GM21825 (cell line): Measurements from ENCODE around the gene SLC10A2.

ENCODE experiments used
- ATAC-seq: cut with Tn5 transposase; IDR thresholded peaks from one replicate; pipeline ENCODE4 v1.9.1; 2021; ENCODE audit warnings: mild to moderate bottlenecking, moderate library complexity; ENCODE audit not compliant: unreplicated experiment

Gene SLC10A2

DNA sequence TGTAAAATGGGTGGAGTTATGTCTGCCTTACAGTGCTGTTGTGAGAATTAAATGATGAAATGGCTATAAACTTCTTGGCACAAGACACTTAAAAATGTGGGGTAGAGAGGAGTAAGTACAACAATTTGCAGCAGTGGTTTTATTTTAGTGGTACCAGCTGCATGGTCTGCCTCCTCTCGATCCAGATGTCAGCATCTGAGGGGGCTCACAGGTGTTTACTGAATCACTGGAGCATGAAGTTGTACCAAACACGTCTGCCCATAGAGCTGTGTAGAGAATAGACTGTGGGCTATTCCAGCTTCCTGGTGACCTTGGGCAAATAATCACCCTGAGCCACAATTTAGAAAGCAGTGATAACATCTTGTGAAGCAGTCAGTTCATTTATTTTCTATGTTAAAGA lies 11.1 kb downstream of the SLC10A2 start:
- ATAC-seq = no peak

DNA sequence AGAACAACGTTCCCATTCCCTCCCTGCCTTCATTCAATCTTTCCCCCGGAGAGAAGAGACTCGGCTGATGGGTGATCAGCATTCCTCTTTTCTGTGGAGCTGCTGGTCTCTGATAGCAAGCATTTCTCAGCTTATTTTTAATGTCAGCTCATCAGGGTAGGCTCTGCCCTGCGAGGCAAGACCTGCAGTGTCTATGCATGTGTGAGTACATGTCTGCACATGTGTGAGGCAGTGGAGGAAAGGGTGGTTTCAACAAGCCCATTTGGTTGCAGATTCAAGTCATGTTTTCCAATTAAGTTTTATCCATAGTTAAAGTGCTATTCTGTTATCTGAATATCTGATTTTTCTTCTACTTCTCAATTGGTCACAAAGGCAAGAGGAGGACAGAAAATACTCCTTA lies 19.5 kb downstream of the SLC10A2 start:
- no peak for ATAC-seq

DNA sequence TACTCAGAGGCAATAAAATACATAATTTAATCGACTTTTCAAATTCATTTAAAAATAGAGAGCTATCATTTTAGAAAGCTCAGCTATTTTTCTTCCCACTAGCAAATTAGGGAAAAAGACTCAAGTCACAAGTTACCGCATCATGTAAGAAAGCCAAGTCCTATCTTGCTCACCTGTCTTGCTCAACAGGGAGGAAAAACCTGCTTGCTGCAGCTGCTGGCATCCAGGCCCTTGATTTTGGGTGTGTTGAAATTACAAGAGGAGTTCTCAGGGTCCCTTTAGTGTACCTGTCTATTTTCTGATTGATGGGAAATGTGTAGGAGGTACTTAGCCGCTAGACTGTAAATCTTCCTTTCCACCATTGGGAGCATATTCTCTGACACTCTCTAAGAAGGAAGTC lies 22.2 kb downstream of the SLC10A2 start:
- no peak for ATAC-seq

DNA sequence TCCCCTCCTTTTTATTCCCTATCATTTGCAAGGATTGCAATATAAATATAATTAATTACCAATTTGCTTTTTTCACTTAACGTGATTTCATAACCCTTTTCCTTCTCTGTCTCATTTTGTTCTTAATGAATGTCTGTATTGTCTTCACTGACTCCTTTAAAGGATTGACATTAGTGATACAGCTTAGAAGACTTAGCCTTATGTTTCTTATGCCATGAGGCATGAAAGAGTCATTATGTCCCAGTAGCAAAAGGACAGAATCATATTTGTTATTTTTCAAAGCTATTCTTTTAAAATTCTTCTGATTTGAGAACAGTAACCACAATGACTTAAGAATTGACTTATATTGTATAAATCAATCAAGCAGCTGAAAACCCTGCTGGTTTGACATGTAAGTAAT lies 26.2 kb downstream of the SLC10A2 start:
- ATAC-seq = no peak

GRCh38 chr13:103039183-103039582 lies 27.0 kb downstream of the SLC10A2 start:
- no peak for ATAC-seq

- ATAC-seq = no peak
Measured at GRCh38 chr13:103036268-103036667, 29.9 kb downstream of the SLC10A2 start.

GRCh38 chr13:103033999-103034398 lies 32.2 kb downstream of the SLC10A2 start:
- peak; percentile 31 for ATAC-seq

DNA sequence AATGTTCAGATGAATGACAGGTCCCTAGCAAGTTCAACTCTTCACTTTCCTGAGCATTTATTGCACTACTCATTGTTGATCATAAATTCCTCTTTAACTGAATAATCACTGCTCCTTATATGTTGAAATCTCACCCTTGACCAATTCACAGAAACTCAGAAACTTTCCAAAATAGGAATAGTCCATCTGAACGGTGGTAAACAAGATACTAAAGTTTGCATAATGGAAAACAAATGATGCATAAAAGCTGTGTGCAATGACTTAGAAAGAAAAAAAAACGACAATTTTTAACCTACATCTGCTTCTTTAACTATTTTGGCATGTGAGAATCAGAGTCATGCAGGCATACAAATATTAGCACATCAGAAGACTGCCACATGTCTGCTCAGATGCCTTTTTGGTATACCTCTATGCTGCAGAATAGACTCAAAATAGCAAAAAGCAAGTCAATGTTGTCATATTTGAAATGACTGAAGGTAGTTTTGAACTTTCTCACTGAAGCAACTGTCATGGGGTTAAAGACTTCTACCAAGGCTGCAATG lies 34.8 kb downstream of the SLC10A2 start:
- ATAC-seq = peak; percentile 87

DNA sequence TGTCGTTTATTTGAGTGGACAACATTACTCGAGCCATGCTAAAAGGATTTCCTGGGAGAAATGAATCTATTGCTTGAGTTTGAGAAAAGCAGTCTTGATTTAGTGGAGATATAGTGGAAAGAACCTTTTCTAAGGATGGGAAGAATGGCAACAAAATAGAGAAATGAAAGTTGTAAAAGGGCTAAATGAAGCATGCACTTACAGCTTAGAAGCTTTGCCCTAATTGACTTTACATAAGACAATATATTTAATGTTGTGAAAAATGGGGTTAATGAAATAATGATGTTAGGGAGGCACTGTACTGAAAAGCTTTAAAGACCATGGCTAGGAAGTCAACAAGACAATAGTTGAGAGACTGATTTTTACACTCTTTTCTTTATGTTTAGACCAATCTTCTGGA lies 35.4 kb downstream of the SLC10A2 start:
- ATAC-seq = no peak

DNA sequence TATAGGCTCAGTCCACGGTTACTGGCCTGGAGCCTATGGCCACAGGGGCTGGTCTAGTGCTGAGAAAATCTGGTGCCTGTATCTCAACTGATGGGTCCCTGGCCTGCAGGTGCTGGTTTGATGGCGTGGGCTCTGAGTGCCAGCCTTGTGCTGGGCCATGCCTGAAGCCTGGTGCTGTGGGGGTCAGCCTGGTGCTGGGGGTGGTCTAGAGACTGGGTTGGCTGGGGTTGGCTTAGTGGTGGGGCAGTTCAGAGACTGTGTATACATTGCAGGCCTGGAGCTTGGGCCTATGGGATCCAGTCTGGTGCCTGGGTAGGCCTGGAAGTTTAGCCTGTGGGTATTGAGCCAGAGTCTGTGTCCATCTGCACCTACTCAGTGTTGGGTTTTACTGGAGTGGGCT lies 36.4 kb downstream of the SLC10A2 start:
- ATAC-seq = no peak

DNA sequence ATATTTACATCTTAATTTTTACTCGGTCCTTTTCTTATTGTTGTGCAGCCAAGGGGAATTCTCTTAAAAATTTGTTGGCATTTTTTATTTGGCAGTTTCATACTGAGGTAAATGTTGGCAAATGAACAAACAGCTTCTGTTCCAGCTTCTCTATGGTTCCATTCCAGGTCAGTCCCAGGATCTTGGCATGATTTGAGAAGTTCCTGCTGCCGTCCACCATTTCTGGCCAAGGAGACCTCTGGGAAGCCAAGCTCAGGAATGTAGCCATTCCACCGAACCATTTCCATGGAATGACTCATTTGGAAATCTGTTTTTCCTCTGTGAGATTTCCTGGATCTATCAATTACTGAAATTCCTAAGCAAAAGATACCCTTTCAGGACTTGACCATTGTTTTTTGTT lies 43.9 kb downstream of the SLC10A2 start:
- no peak for ATAC-seq

DNA sequence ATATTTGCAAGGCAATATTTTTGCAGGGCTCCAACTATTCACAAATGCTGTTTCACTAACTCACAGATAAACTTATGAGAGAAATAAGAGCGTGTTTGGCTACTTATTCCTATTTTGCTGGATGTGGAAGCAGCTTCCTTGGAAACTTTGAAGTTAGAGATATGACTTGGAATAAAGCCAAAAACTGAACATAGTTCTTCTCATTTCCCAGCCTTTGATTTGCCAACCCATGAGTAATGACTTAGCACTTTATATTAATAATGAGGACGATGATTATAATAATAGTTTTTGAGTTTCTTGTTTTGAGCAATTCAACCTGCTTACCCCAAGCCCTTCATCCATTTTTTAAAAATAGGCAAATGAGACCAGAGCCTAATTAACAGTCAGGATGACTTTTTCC lies 47.7 kb downstream of the SLC10A2 start:
- ATAC-seq = no peak

DNA sequence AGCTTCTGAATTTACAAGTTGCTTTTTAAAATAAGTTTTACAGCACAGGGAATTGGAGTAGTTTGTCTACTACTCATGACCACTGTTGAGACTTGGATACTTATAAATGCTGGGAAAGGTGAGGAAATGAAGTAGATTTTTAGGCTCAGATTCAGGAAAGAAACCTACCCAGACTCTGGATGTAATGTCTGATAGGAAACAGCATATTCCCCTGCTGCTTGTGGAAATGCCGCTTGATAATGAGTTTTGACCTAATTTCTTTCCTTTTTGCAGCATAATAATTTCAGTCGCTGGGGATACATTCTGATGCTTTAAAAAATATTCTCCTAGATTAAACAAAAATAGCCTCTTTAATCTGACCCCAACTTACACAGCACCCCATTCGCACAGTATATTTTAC lies 53.6 kb downstream of the SLC10A2 start:
- ATAC-seq = no peak

GRCh38 chr13:103009051-103009840 lies 57.0 kb downstream of the SLC10A2 start:
- no peak for ATAC-seq

DNA sequence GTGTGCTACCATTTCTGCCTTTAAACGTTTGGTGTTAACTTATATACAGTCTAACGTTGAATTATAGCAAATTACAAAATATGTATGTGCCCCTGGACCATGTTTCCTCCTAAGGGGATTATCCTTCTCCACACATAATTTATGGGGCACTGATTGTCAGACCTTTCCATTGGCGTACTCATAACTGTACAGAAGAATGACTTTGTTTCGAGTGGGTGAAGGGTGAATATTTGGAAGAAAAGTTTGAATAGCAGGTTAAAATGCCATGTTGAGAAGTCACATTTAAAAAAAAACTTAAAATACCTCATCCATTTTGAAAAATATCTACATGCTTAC lies 58.8 kb downstream of the SLC10A2 start:
- ATAC-seq = no peak

- peak; percentile 96 for ATAC-seq
Measured at GRCh38 chr13:103006641-103007426, 59.4 kb downstream of the SLC10A2 start.

- ATAC-seq = no peak
Measured at GRCh38 chr13:103004661-103005345, 61.4 kb downstream of the SLC10A2 start.

GRCh38 chr13:103003631-103004030 lies 62.6 kb downstream of the SLC10A2 start:
- no peak for ATAC-seq

DNA sequence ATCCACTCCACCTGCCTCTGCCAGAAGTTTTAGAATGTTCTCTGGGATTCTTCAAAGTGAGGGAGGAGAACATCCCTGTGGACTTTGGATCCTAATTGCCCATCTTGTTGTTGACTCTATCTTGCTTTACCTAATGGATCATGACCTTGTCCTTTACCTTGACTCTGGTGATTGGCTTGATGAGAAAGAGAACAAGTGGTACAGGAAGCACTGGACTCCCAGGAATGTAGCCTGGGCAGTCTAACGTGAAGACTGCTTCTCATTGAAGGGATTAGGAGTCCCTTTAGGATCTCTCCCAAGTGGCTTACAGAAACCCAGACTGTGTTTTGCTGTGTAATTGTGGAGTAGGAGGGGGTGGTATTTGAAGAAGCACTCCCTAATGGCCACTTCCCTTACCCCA lies 63.9 kb downstream of the SLC10A2 start:
- ATAC-seq = no peak

DNA sequence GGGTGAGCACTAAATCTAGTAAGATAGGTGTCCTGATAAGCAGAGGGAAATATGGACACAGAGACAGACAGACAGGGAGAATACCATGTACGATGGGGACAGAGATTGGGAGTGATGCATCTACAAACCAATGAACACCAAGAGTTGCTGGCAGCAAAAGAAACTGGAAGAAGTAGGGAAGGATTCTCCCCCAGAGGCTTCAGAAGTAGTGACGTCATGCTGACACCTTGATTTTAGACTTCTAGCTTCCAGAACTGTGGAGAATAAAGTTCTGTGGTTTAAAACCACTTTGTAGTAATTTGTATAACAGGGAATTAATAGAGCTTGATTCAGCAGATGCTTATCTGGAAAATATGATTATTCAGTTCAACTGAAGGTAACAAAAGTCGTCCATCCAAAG lies 66.1 kb downstream of the SLC10A2 start:
- ATAC-seq = no peak

GRCh38 chr13:102999499-102999898 lies 66.7 kb downstream of the SLC10A2 start:
- ATAC-seq = peak; percentile 68
